Measurements from ENCODE around the gene PPP1R14C. TPM values are rescaled to one million over a fixed set of nuclear protein-coding genes. Genes with fewer than 3 reads are reported as not detected.

The PPP1R14C gene
- total and polyA plus RNA-seq, 10 of the 15 experiments (the other 5 are each of a cell fraction or from before 2014, with no cell fraction given): 0.07 to 1.6 (median 0.13) TPM; not detected in 4

DNA sequence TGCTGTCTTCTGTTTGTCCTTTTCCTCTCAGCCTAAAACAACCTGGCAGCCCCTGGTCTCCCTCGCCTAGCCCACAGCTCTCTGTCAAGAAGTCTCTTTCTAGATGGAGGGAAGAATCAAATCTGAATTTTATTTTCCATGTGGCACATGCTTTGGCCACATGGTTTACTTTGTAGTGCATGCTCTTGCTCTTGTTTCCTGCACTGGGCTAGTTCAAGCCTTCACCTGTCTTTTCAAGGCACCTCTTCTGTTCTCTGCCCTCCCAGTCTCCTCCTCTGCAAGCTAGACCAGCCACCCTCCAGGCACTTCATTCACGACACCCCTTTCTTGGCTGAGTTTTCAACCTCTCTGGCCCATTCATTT is 7.6 kb downstream of the PPP1R14C start:
- FAIRE-seq (no peak), ATAC-seq (no peak), DNase-seq (ENCODE audit: low read depth, low spot score) (no peak)
- 0% methylated on average over 2 of the region's 2 CpGs for WGBS (ENCODE audit: insufficient coverage, insufficient replicate concordance, low lambda C conversion rate, missing lambda C conversion rate)
- BruUV-seq (replicated peaks): no TSS peak
- in situ Hi-C loops (cut with MboI) (no loop called here), intact Hi-C loops (cut with micrococcal nuclease; ENCODE audit: unreplicated experiment) (no loop called here)
- Histone ChIP-seq H3K9me3 (replicated peaks; ENCODE audit: control insufficient read depth, insufficient read depth, low read length) (no peaks in the 10 kb centered on the region), H3K9ac (ENCODE audit: control insufficient read depth, insufficient read depth, low read length) (no peak overlapping the region), H3K4me3 (no peak overlapping the region), H2AFZ (ENCODE audit: control insufficient read depth, low read depth, low read length) (no peak overlapping the region), H3K4me1 (ENCODE audit: control insufficient read depth, insufficient read depth, low read length) (peaks cover 3% of the 10 kb centered on the region; the same call in 1 of the 2 replicates), H3K27ac (ENCODE audit: control insufficient read depth, insufficient read depth) (no peak overlapping the region), H3K79me2 (ENCODE audit: control insufficient read depth, insufficient read depth, low read length) (no peaks in the 10 kb centered on the region), H3K36me3 (ENCODE audit: control insufficient read depth in 2 of 2, insufficient read depth in 2 of 2, low read length in 1 of 2) (no peaks in the 10 kb centered on the region), H4K20me1 (ENCODE audit: control insufficient read depth, insufficient read depth) (no peaks in the 10 kb centered on the region), H3K4me2 (ENCODE audit: control insufficient read depth, insufficient read depth) (no peak overlapping the region), H3K27me3 (replicated peaks in 1 of 2; ENCODE audit: control insufficient read depth in 2 of 2, insufficient read depth in 2 of 2, low read length in 1 of 2) (peaks cover 2 to 11% of the 10 kb centered on the region in 2 experiments; a peak in 3 of 4 replicates)
- ChIA-PET SMC1A (ENCODE audit: uncharacterized antibody, unreplicated experiment) (no interaction called here), RAD21 (ENCODE audit: unreplicated experiment) (no interaction called here), POLR2A (no interaction called here), CTCF (no interaction called here)
- TF ChIP-seq SIX5 (IDR thresholded peaks at IDR 0.05; ENCODE audit: low read depth, low read length, severe bottlenecking) (no peak), ZNF274 (IDR thresholded peaks at IDR 0.05; ENCODE audit: insufficient read depth, insufficient read length) (no peak), ZSCAN29 (IDR thresholded peaks at IDR 0.05) (no peak), CHD4 (IDR thresholded peaks at IDR 0.05) (no peak), ZNF24 (IDR thresholded peaks at IDR 0.05) (no peak), PAX8 (IDR thresholded peaks at IDR 0.05) (no peak)
- TF ChIP-seq, protein P1, sequence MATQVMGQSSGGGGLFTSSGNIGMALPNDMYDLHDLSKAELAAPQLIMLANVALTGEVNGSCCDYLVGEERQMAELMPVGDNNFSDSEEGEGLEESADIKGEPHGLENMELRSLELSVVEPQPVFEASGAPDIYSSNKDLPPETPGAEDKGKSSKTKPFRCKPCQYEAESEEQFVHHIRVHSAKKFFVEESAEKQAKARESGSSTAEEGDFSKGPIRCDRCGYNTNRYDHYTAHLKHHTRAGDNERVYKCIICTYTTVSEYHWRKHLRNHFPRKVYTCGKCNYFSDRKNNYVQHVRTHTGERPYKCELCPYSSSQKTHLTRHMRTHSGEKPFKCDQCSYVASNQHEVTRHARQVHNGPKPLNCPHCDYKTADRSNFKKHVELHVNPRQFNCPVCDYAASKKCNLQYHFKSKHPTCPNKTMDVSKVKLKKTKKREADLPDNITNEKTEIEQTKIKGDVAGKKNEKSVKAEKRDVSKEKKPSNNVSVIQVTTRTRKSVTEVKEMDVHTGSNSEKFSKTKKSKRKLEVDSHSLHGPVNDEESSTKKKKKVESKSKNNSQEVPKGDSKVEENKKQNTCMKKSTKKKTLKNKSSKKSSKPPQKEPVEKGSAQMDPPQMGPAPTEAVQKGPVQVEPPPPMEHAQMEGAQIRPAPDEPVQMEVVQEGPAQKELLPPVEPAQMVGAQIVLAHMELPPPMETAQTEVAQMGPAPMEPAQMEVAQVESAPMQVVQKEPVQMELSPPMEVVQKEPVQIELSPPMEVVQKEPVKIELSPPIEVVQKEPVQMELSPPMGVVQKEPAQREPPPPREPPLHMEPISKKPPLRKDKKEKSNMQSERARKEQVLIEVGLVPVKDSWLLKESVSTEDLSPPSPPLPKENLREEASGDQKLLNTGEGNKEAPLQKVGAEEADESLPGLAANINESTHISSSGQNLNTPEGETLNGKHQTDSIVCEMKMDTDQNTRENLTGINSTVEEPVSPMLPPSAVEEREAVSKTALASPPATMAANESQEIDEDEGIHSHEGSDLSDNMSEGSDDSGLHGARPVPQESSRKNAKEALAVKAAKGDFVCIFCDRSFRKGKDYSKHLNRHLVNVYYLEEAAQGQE (IDR thresholded peaks at IDR 0.05; ENCODE audit: low read depth, low read length): no peak
- TF ChIP-seq, protein P2, sequence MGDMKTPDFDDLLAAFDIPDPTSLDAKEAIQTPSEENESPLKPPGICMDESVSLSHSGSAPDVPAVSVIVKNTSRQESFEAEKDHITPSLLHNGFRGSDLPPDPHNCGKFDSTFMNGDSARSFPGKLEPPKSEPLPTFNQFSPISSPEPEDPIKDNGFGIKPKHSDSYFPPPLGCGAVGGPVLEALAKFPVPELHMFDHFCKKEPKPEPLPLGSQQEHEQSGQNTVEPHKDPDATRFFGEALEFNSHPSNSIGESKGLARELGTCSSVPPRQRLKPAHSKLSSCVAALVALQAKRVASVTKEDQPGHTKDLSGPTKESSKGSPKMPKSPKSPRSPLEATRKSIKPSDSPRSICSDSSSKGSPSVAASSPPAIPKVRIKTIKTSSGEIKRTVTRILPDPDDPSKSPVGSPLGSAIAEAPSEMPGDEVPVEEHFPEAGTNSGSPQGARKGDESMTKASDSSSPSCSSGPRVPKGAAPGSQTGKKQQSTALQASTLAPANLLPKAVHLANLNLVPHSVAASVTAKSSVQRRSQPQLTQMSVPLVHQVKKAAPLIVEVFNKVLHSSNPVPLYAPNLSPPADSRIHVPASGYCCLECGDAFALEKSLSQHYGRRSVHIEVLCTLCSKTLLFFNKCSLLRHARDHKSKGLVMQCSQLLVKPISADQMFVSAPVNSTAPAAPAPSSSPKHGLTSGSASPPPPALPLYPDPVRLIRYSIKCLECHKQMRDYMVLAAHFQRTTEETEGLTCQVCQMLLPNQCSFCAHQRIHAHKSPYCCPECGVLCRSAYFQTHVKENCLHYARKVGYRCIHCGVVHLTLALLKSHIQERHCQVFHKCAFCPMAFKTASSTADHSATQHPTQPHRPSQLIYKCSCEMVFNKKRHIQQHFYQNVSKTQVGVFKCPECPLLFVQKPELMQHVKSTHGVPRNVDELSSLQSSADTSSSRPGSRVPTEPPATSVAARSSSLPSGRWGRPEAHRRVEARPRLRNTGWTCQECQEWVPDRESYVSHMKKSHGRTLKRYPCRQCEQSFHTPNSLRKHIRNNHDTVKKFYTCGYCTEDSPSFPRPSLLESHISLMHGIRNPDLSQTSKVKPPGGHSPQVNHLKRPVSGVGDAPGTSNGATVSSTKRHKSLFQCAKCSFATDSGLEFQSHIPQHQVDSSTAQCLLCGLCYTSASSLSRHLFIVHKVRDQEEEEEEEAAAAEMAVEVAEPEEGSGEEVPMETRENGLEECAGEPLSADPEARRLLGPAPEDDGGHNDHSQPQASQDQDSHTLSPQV (IDR thresholded peaks at IDR 0.05): no peak
- TF ChIP-seq, protein P3, sequence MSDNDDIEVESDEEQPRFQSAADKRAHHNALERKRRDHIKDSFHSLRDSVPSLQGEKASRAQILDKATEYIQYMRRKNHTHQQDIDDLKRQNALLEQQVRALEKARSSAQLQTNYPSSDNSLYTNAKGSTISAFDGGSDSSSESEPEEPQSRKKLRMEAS (IDR thresholded peaks at IDR 0.05; ENCODE audit: low read depth, low read length): no peak

Measured in GM12878 (cell line).